ENCODE data around the gene SUCLA2.

Gene SUCLA2

GRCh38 chr13:47904891-47905290 is 96.2 kb downstream of the SUCLA2 start:
- FAIRE-seq (no peak), DNase-seq (ENCODE audit: insufficient read length, low spot score) (no peak)

- FAIRE-seq = no peak
These were observed 96.8 kb downstream of the SUCLA2 start for GRCh38 chr13:47904241-47904640.

GRCh38 chr13:47903836-47904235 is 97.2 kb downstream of the SUCLA2 start:
- DNase-seq (ENCODE audit: insufficient read length, low spot score) = peak; percentile 21
- no peak for FAIRE-seq

More at GRCh38 chr13:47904241-47904640, 96.8 kb downstream of the SUCLA2 start:
- DNase-seq (ENCODE audit: insufficient read length, low spot score) = no peak

- no peak for DNase-seq (ENCODE audit: insufficient read length, low spot score)
- FAIRE-seq = no peak
These were observed 99.6 kb downstream of the SUCLA2 start for GRCh38 chr13:47901441-47901840.

GRCh38 chr13:47898080-47898479 is 103.0 kb downstream of the SUCLA2 start:
- FAIRE-seq = no peak
- no peak for DNase-seq (ENCODE audit: insufficient read length, low spot score)

- no peak for FAIRE-seq
- no peak for DNase-seq (ENCODE audit: insufficient read length, low spot score)
These were observed 103.5 kb downstream of the SUCLA2 start for GRCh38 chr13:47897411-47898050.

GRCh38 chr13:47896546-47896945 is 104.5 kb downstream of the SUCLA2 start:
- FAIRE-seq = no peak
- no peak for DNase-seq (ENCODE audit: insufficient read length, low spot score)

- no peak for FAIRE-seq
These were observed 105.0 kb downstream of the SUCLA2 start for GRCh38 chr13:47896111-47896510.

GRCh38 chr13:47893527-47893926 is 107.5 kb downstream of the SUCLA2 start:
- DNase-seq (ENCODE audit: insufficient read length, low spot score) (no peak), FAIRE-seq (no peak)

More at GRCh38 chr13:47896111-47896510, 105.0 kb downstream of the SUCLA2 start:
- DNase-seq (ENCODE audit: insufficient read length, low spot score) = no peak

All from HTR-8/SVneo (cell line).